Measurements from ENCODE around the gene TMEFF2. TPM values are rescaled to one million over a fixed set of nuclear protein-coding genes. Genes with fewer than 3 reads are reported as not detected.

Gene TMEFF2
- polyA plus RNA-seq, 1 donor, result 2.3 TPM

- WGBS (ENCODE audit: insufficient coverage, low lambda C conversion rate), result no CpG with 5 or more reads among the region's 3 CpGs
- H3K4me1 ChIP-seq (ENCODE audit: control insufficient read depth, insufficient read depth, low read length), result no peaks in the 10 kb centered on the region
- H3K27ac ChIP-seq (ENCODE audit: low read length), result no peak overlapping the region
- DNase-seq, result no peak
- H3K27me3 ChIP-seq (ENCODE audit: control insufficient read depth, insufficient read depth, low read length), result peaks cover 2% of the 10 kb centered on the region
- no peaks in the 10 kb centered on the region for H3K9me3 ChIP-seq (ENCODE audit: control insufficient read depth, low read depth, low read length)
- H3K4me3 ChIP-seq (ENCODE audit: low read length), result no peak overlapping the region
- no peaks in the 10 kb centered on the region for H3K36me3 ChIP-seq (ENCODE audit: control insufficient read depth, insufficient read depth, low read length)
Measured at GRCh38 chr2:191912764-191913163, 282.0 kb downstream of the TMEFF2 start.

DNA sequence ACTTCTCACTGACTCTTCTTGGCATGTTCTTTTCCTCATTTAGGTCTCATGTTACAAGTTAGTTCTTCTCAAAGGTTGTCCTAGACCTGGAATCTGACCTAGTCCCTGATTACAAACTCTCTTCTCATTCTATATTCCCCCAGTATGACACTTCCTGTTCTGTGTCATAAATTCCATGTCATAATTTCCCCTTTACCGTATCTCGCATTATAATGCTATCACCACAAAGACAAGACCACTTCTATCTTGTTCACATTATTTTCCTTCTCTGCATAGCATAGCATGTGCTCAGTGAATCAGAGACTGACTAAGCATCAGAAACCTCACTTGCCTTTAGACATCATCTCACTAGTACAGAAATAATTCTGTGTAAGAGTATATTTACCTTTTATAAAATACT, 284.2 kb downstream of the TMEFF2 start:
- Histone ChIP-seq H3K36me3 (ENCODE audit: control insufficient read depth, insufficient read depth, low read length) (no peaks in the 10 kb centered on the region), H3K27ac (ENCODE audit: low read length) (no peak overlapping the region), H3K4me3 (ENCODE audit: low read length) (no peak overlapping the region), H3K4me1 (ENCODE audit: control insufficient read depth, insufficient read depth, low read length) (no peaks in the 10 kb centered on the region), H3K9me3 (ENCODE audit: control insufficient read depth, low read depth, low read length) (no peaks in the 10 kb centered on the region), H3K27me3 (ENCODE audit: control insufficient read depth, insufficient read depth, low read length) (peaks cover 2% of the 10 kb centered on the region)
- 52% methylated on average over 2 of the region's 2 CpGs for WGBS (ENCODE audit: insufficient coverage, low lambda C conversion rate)
- DNase-seq, result no peak

DNA sequence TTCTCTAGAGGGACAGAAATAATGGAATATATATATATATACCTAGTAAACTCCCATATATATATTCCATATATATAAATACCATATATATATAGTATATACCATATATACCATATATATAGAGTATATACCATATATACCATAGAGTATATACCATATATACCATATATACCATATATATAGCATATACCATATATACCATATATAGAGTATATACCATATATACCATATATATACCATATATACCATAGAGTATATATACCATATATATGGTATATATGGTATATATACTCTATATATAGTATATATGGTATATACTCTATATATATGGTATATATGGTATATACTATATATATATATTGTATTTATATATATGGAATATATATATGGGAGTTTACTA, 285.9 kb downstream of the TMEFF2 start:
- no peak overlapping the region for H3K27ac ChIP-seq (ENCODE audit: low read length)
- H3K36me3 ChIP-seq (ENCODE audit: control insufficient read depth, insufficient read depth, low read length), result no peaks in the 10 kb centered on the region
- H3K27me3 ChIP-seq (ENCODE audit: control insufficient read depth, insufficient read depth, low read length), result peaks cover 2% of the 10 kb centered on the region
- H3K9me3 ChIP-seq (ENCODE audit: control insufficient read depth, low read depth, low read length), result no peaks in the 10 kb centered on the region
- H3K4me1 ChIP-seq (ENCODE audit: control insufficient read depth, insufficient read depth, low read length), result no peaks in the 10 kb centered on the region
- no peak for DNase-seq
- no peak overlapping the region for H3K4me3 ChIP-seq (ENCODE audit: low read length)

- Histone ChIP-seq H3K27me3 (ENCODE audit: control insufficient read depth, insufficient read depth, low read length) (peaks cover 2% of the 10 kb centered on the region), H3K4me3 (ENCODE audit: low read length) (no peak overlapping the region), H3K27ac (ENCODE audit: low read length) (no peak overlapping the region), H3K36me3 (ENCODE audit: control insufficient read depth, insufficient read depth, low read length) (no peaks in the 10 kb centered on the region), H3K4me1 (ENCODE audit: control insufficient read depth, insufficient read depth, low read length) (no peaks in the 10 kb centered on the region), H3K9me3 (ENCODE audit: control insufficient read depth, low read depth, low read length) (no peaks in the 10 kb centered on the region)
- DNase-seq, result no peak
- no CpG with 5 or more reads among the region's 3 CpGs for WGBS (ENCODE audit: insufficient coverage, low lambda C conversion rate)
Measured at GRCh38 chr2:191907545-191907944, 287.2 kb downstream of the TMEFF2 start.

GRCh38 chr2:191907091-191907490, 287.6 kb downstream of the TMEFF2 start:
- Histone ChIP-seq H3K27me3 (ENCODE audit: control insufficient read depth, insufficient read depth, low read length) (peaks cover 2% of the 10 kb centered on the region), H3K4me3 (ENCODE audit: low read length) (no peak overlapping the region), H3K36me3 (ENCODE audit: control insufficient read depth, insufficient read depth, low read length) (no peaks in the 10 kb centered on the region), H3K9me3 (ENCODE audit: control insufficient read depth, low read depth, low read length) (no peaks in the 10 kb centered on the region), H3K4me1 (ENCODE audit: control insufficient read depth, insufficient read depth, low read length) (no peaks in the 10 kb centered on the region), H3K27ac (ENCODE audit: low read length) (no peak overlapping the region)
- DNase-seq, result no peak

GRCh38 chr2:191905336-191905735, 289.4 kb downstream of the TMEFF2 start:
- no peaks in the 10 kb centered on the region for H3K9me3 ChIP-seq (ENCODE audit: control insufficient read depth, low read depth, low read length)
- H3K4me3 ChIP-seq (ENCODE audit: low read length), result no peak overlapping the region
- H3K27me3 ChIP-seq (ENCODE audit: control insufficient read depth, insufficient read depth, low read length), result no peaks in the 10 kb centered on the region
- no peaks in the 10 kb centered on the region for H3K36me3 ChIP-seq (ENCODE audit: control insufficient read depth, insufficient read depth, low read length)
- H3K27ac ChIP-seq (ENCODE audit: low read length), result no peak overlapping the region
- no peak for DNase-seq
- WGBS (ENCODE audit: insufficient coverage, low lambda C conversion rate), result no CpG with 5 or more reads among the region's 4 CpGs
- no peaks in the 10 kb centered on the region for H3K4me1 ChIP-seq (ENCODE audit: control insufficient read depth, insufficient read depth, low read length)

GRCh38 chr2:191901031-191901430, 293.7 kb downstream of the TMEFF2 start:
- no peak for DNase-seq
- Histone ChIP-seq H3K27ac (ENCODE audit: low read length) (no peak overlapping the region), H3K9me3 (ENCODE audit: control insufficient read depth, low read depth, low read length) (no peaks in the 10 kb centered on the region), H3K4me3 (ENCODE audit: low read length) (no peak overlapping the region), H3K36me3 (ENCODE audit: control insufficient read depth, insufficient read depth, low read length) (no peaks in the 10 kb centered on the region), H3K27me3 (ENCODE audit: control insufficient read depth, insufficient read depth, low read length) (no peaks in the 10 kb centered on the region), H3K4me1 (ENCODE audit: control insufficient read depth, insufficient read depth, low read length) (no peaks in the 10 kb centered on the region)
- no CpG with 5 or more reads among the region's 1 CpG for WGBS (ENCODE audit: insufficient coverage, low lambda C conversion rate)

DNA sequence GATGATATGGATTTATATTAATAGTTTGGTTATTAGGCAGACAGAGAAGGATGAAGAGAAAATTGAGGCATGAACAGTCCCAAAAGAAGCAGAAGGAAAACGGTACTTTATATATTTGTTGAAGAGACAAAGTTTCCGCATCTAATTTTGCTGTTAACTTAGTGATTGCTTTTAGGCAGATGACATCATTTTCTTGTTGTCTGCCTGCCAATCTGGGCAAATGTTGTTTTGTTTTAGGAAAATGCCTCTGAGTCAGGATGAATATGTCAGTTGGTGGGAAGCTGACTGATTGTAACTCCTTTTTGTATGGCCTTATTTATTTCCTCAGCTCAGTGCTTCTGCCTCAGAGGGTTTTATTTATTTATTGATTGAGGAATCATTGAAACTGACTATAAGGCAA, 295.3 kb downstream of the TMEFF2 start:
- no peaks in the 10 kb centered on the region for H3K36me3 ChIP-seq (ENCODE audit: control insufficient read depth, insufficient read depth, low read length)
- no peak overlapping the region for H3K4me3 ChIP-seq (ENCODE audit: low read length)
- H3K9me3 ChIP-seq (ENCODE audit: control insufficient read depth, low read depth, low read length), result no peaks in the 10 kb centered on the region
- no peak overlapping the region for H3K27ac ChIP-seq (ENCODE audit: low read length)
- H3K27me3 ChIP-seq (ENCODE audit: control insufficient read depth, insufficient read depth, low read length), result no peaks in the 10 kb centered on the region
- DNase-seq, result no peak
- no CpG with 5 or more reads among the region's 2 CpGs for WGBS (ENCODE audit: insufficient coverage, low lambda C conversion rate)
- no peaks in the 10 kb centered on the region for H3K4me1 ChIP-seq (ENCODE audit: control insufficient read depth, insufficient read depth, low read length)
